ENCODE data around the gene ACBD4.

The ACBD4 gene

DNA sequence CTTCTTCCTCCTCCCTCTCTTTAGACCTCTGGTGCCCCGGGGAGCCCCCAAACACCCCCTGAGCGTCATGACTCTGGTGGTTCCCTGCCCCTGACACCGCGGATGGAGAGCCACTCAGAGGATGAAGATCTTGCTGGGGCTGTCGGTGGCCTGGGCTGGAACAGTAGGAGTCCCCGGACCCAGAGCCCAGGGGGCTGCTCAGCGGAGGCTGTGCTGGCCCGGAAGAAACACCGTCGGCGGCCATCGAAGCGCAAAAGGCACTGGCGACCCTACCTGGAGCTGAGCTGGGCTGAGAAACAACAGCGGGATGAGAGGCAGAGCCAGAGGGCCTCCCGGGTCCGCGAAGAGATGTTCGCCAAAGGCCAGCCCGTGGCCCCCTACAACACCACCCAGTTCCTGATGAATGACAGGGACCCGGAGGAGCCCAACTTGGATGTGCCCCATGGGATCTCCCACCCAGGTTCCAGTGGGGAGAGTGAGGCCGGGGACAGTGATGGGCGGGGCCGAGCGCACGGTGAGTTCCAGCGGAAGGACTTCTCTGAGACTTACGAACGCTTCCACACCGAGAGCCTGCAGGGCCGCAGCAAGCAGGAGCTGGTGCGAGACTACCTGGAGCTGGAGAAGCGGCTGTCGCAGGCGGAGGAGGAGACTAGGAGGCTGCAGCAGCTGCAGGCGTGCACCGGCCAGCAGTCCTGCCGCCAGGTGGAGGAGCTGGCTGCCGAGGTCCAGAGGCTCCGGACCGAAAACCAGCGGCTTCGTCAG is 33.7 kb downstream of the ACBD4 start:
- no peak overlapping the region; the same call in 1 of the 2 replicates for H3K27ac ChIP-seq (ENCODE audit: low read depth, low read length)
- no peaks in the 10 kb centered on the region for H3K27me3 ChIP-seq (ENCODE audit: insufficient read depth, low read length)
- WGBS = 93% methylated on average over 43 of the region's 43 CpGs
- peaks cover 30% of the 10 kb centered on the region for H3K4me1 ChIP-seq (ENCODE audit: insufficient read depth, low read length)
- no peak overlapping the region for H3K9ac ChIP-seq (ENCODE audit: low read depth, low read length)
- no peak overlapping the region for H3K4me3 ChIP-seq (ENCODE audit: low read length)
- peaks cover 9% of the 10 kb centered on the region; the same call in 1 of the 2 replicates for H3K36me3 ChIP-seq (ENCODE audit: insufficient read depth, low read length)
- no peaks in the 10 kb centered on the region for H3K9me3 ChIP-seq (ENCODE audit: insufficient read depth, low read depth, low read length)

DNA sequence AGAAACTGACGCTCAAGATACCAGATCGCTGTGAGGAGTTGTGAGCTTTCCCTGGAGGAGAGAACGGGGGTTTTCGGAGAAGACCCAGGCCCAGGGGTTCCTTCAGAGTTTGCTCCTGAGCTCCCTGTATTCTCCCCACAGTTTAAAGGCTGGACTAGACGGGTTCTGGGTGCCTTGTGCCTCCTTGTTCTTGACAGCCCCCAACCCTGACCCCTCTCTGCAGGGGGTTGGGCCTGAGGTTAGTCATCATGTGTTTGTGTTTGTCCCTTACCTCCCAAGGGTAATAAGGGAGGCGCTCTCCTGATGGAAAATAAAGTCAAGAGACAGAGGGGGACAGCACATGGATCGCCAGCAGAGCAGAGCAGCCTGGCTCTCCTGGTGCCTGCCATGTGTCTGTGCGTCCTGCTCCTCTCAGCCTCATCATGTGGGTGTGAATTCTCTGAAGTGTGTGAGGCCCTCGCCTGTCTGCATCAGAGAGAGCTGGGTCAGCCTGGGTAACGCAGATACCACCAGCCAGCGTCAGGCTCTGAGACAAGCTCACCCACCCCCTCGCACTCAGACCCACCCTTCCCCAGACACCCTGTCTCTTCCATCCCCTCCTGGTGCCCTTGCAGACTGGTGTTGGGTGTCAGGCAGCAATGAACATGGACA is 34.9 kb downstream of the ACBD4 start:
- H3K9ac ChIP-seq (ENCODE audit: low read depth, low read length) = peak overlapping the region; percentile 27; the same call in 1 of the 2 replicates
- no peaks in the 10 kb centered on the region for H3K9me3 ChIP-seq (ENCODE audit: insufficient read depth, low read depth, low read length)
- H3K27me3 ChIP-seq (ENCODE audit: insufficient read depth, low read length) = no peaks in the 10 kb centered on the region
- 82% methylated on average over 12 of the region's 12 CpGs for WGBS
- H3K27ac ChIP-seq (ENCODE audit: low read depth, low read length) = peak overlapping the region; percentile 92; the same call in 1 of the 2 replicates
- peaks cover 5% of the 10 kb centered on the region; the same call in 1 of the 2 replicates for H3K36me3 ChIP-seq (ENCODE audit: insufficient read depth, low read length)
- H3K4me1 ChIP-seq (ENCODE audit: insufficient read depth, low read length) = peaks cover 30% of the 10 kb centered on the region
- H3K4me3 ChIP-seq (ENCODE audit: low read length) = no peak overlapping the region

DNA sequence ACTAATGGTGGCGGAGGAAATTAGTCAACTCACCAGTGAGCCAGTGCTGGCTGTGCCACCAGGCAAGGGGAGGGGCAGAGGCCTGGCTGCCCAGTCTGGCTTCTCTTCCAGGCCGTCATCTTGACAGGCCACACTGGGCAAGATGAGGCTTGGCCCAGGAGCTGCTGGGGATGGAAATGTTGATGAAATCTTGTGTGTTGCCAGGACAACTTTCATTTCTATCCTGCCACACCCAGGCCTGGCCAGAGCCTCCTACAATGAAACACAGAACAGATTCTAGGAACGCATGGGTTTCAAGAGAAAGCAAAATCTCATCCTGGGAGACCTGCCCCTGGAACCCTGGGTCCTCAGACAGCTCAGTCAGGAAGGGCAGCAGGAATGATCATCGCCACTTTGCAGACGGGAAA is 35.4 kb downstream of the ACBD4 start:
- Histone ChIP-seq H3K27me3 (ENCODE audit: insufficient read depth, low read length) (no peaks in the 10 kb centered on the region), H3K9me3 (ENCODE audit: insufficient read depth, low read depth, low read length) (no peaks in the 10 kb centered on the region), H3K4me1 (ENCODE audit: insufficient read depth, low read length) (peaks cover 30% of the 10 kb centered on the region), H3K27ac (ENCODE audit: low read depth, low read length) (peak overlapping the region; percentile 92), H3K9ac (ENCODE audit: low read depth, low read length) (peak overlapping the region; percentile 53), H3K4me3 (ENCODE audit: low read length) (no peak overlapping the region), H3K36me3 (ENCODE audit: insufficient read depth, low read length) (peaks cover 5% of the 10 kb centered on the region; the same call in 1 of the 2 replicates)
- WGBS = 87% methylated on average over 5 of the region's 5 CpGs

DNA sequence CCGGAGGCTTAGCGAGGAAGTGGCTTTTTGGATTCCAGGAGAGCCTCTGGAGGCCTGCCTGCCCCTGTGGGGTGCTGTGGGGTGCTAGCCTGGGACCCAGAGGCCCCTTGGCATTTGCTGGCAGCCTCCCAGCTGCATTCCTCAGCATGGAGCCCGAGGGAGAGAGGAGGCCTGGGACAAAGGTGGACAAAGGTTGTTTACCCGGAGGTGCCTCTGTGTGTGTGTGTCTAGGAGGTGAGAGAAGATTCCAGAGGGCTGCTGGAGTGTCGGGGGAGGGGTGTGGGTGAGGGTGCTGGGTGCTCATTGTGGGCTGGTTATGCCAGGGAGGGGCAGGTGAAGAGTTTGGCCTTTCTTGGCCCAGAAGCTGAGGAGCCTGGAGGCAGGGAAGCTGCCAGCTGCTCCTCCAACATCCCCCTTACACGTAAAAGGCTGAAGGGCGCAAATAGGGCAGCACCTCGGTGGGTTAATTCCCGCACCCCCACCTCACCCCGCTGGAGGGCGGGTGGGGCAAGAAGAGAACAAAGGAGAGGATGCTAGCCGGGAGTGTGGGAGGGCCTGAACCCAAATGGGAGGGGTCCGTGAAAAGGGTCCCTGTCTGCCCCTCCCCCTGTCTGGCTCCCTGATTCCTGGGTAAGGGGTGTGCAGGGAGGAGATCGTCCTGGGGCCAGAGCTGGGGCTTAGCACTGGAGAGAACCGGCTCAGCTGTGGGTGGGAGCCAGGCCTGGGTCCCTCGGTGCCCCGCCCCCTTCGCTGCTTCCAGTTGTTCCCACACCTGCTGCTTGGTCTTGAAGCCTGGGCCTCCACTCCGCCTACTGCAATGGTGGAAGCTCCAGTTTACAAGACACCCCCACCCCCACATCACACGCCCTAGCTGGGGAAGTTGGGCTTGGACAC is 36.1 kb downstream of the ACBD4 start:
- WGBS = 33% methylated on average over 20 of the region's 20 CpGs
- no peaks in the 10 kb centered on the region for H3K9me3 ChIP-seq (ENCODE audit: insufficient read depth, low read depth, low read length)
- no peaks in the 10 kb centered on the region for H3K27me3 ChIP-seq (ENCODE audit: insufficient read depth, low read length)
- H3K4me1 ChIP-seq (ENCODE audit: insufficient read depth, low read length) = peaks cover 30% of the 10 kb centered on the region
- peaks cover 5% of the 10 kb centered on the region; the same call in 1 of the 2 replicates for H3K36me3 ChIP-seq (ENCODE audit: insufficient read depth, low read length)
- peak overlapping the region; percentile 92 for H3K27ac ChIP-seq (ENCODE audit: low read depth, low read length)
- H3K4me3 ChIP-seq (ENCODE audit: low read length) = no peak overlapping the region; the same call in 1 of the 2 replicates
- H3K9ac ChIP-seq (ENCODE audit: low read depth, low read length) = peak overlapping the region; percentile 53

DNA sequence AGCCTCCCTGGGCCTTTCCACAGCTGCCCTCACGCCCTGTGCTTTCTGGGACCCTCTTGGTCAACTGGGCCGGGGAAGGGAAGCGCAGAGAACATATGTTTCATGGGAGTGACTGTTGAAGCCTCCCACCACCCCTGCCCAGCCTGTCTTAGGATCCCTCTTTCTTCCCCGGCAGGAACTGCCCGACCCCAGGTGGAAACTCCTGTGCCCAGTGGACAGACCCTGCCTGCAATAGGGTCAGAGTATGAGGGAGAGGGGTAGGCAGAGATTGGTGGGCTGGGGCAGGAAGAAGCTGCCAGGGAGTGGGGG is 36.7 kb downstream of the ACBD4 start:
- peaks cover 30% of the 10 kb centered on the region for H3K4me1 ChIP-seq (ENCODE audit: insufficient read depth, low read length)
- H3K27me3 ChIP-seq (ENCODE audit: insufficient read depth, low read length) = no peaks in the 10 kb centered on the region
- H3K27ac ChIP-seq (ENCODE audit: low read depth, low read length) = peak overlapping the region; percentile 92
- no peaks in the 10 kb centered on the region for H3K9me3 ChIP-seq (ENCODE audit: insufficient read depth, low read depth, low read length)
- H3K9ac ChIP-seq (ENCODE audit: low read depth, low read length) = peak overlapping the region; percentile 53
- peaks cover 5% of the 10 kb centered on the region; the same call in 1 of the 2 replicates for H3K36me3 ChIP-seq (ENCODE audit: insufficient read depth, low read length)
- WGBS = 63% methylated on average over 5 of the region's 5 CpGs
- H3K4me3 ChIP-seq (ENCODE audit: low read length) = no peak overlapping the region; the same call in 1 of the 2 replicates

DNA sequence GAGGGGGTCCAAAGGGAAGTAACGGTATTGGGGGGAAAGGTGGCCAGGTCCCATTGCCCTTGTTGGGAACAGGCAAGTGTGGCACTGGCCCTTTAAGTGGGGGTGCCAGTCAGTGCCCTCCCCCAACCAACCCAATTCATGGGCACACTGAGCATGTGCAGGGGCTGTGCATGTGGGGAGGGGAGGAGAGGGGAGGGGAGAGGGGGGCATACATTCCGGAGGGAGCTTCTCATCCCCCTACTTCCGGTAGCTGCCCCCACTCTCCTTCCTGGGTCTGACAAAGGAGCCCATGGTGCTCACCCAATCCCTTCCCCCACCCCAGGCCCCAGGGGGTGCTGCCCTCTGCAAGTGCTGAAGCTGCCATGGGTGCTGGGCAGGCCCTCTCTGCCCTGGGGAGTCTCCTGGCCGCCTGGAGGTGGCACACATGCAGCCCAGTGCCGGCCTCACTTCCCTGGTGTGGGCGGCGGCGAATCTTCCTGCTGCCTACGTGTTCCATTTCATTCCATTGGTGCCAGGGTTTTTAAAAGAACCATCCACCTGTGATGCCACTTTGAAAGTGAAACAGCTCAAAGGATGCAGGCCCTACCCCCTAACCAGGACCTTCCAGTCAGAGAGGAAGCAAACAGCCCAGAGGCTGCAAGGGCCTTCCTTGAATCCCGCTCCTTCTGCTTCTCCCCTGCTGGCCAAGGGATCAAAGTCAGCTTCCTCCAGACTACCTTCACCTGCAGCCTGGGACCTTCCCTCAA is 37.2 kb downstream of the ACBD4 start:
- Histone ChIP-seq H3K36me3 (ENCODE audit: insufficient read depth, low read length) (peaks cover 5% of the 10 kb centered on the region; the same call in 1 of the 2 replicates), H3K27me3 (ENCODE audit: insufficient read depth, low read length) (no peaks in the 10 kb centered on the region), H3K4me1 (ENCODE audit: insufficient read depth, low read length) (peaks cover 30% of the 10 kb centered on the region), H3K9me3 (ENCODE audit: insufficient read depth, low read depth, low read length) (no peaks in the 10 kb centered on the region), H3K9ac (ENCODE audit: low read depth, low read length) (peak overlapping the region; percentile 53; the same call in 1 of the 2 replicates), H3K27ac (ENCODE audit: low read depth, low read length) (peak overlapping the region; percentile 92), H3K4me3 (ENCODE audit: low read length) (no peak overlapping the region; the same call in 1 of the 2 replicates)
- 41% methylated on average over 10 of the region's 10 CpGs for WGBS

DNA sequence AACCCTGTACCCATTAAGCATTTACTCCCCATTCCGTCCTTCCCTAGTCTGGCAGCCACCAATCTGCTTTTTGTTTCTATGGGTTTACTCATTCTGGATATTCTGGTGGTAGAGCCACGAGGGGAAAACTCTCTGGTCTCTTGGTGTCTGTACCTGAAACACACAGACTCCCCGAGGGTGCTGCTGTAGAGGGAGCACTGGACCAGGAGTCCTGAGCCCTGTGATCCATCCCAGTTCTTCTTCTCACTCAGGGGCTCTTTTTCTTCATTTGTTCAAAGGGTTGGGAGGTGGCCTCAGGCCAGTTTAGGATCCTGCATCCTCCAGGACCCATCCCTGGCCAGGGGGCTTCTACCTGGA is 40.2 kb downstream of the ACBD4 start:
- no peak overlapping the region for H3K27ac ChIP-seq (ENCODE audit: low read depth, low read length)
- WGBS = 91% methylated on average over 3 of the region's 3 CpGs
- peaks cover 24% of the 10 kb centered on the region for H3K4me1 ChIP-seq (ENCODE audit: insufficient read depth, low read length)
- no peak overlapping the region for H3K4me3 ChIP-seq (ENCODE audit: low read length)
- no peaks in the 10 kb centered on the region for H3K9me3 ChIP-seq (ENCODE audit: insufficient read depth, low read depth, low read length)
- no peak overlapping the region for H3K9ac ChIP-seq (ENCODE audit: low read depth, low read length)
- no peaks in the 10 kb centered on the region for H3K36me3 ChIP-seq (ENCODE audit: insufficient read depth, low read length)
- H3K27me3 ChIP-seq (ENCODE audit: insufficient read depth, low read length) = no peaks in the 10 kb centered on the region

DNA sequence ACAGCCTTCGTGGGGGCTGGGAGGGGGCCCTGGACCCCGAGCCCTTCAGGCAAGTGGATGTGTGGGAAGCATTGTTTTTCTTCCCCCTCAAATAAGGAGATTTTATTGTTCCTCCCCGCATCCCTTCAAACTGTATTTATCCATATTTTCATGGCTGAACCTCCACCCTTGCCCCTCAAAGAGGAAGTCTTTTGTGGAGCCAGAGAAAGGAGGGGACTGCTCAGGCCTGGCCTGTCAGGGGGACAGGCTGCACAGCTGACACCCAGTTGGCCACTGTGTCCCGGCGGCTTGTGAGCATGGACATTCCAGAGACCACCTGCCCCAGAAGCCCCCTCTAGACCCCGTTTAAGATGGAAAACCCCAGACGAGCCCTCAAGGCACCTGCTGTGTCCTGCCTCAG is 42.1 kb downstream of the ACBD4 start:
- peaks cover 6% of the 10 kb centered on the region for H3K4me1 ChIP-seq (ENCODE audit: insufficient read depth, low read length)
- no peak overlapping the region for H3K4me3 ChIP-seq (ENCODE audit: low read length)
- 88% methylated on average over 6 of the region's 7 CpGs for WGBS
- no peaks in the 10 kb centered on the region for H3K27me3 ChIP-seq (ENCODE audit: insufficient read depth, low read length)
- H3K9ac ChIP-seq (ENCODE audit: low read depth, low read length) = no peak overlapping the region
- H3K36me3 ChIP-seq (ENCODE audit: insufficient read depth, low read length) = no peaks in the 10 kb centered on the region
- no peak overlapping the region for H3K27ac ChIP-seq (ENCODE audit: low read depth, low read length)
- no peaks in the 10 kb centered on the region for H3K9me3 ChIP-seq (ENCODE audit: insufficient read depth, low read depth, low read length)

DNA sequence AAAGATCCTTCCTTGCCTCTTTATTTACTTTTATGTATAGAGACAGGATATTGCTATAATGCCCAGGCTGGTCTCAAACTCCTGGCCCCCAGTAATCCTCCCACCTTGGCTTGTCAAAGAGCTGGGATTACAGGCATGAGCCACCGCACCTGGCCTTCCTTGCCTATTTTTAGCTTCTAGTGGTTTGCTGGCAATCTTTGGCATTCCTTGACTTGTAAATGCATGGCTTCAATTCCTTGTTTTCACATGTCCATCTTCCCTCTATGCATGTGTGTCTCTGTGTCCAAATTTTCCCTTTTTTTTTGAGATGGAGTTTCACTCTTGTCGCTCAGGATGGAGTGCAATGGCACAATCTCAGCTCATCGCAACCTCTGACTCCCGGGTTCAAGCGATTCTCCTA is 48.7 kb downstream of the ACBD4 start:
- 96% methylated on average over 5 of the region's 5 CpGs for WGBS
- H3K27ac ChIP-seq (ENCODE audit: low read depth, low read length) = no peak overlapping the region

DNA sequence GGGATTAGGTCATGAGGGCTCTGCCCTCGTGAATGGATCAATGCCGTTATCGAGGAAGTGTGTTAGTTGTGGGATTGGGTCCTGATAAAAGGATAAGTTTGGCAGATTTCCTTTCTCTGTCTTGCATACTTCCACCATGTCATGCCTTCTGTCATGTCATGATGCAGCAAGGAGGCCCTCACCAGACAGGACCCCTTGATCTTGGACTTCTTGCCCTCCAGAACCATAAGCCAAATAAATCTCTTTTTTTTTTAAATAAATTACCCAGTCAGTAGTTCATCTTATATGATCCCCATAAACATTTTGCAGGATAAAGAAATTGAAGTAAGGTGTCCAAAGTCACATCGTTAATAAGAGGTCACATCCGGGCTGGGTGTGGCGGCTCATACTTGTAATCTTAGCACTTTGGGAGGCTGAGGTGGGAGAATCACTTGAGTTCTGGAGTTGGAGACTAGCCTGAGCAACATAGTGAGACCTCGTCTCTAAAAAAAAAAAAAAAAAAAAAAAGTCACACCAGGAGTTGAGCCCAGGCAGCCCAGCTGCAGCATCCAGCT is 51.4 kb downstream of the ACBD4 start:
- Histone ChIP-seq H3K9ac (ENCODE audit: low read depth, low read length) (no peak overlapping the region), H3K4me1 (ENCODE audit: insufficient read depth, low read length) (no peaks in the 10 kb centered on the region), H3K27me3 (ENCODE audit: insufficient read depth, low read length) (no peaks in the 10 kb centered on the region), H3K9me3 (ENCODE audit: insufficient read depth, low read depth, low read length) (0 out of 2 replicates have a peak, but pooled peaks cover 4% of the 10 kb centered on the region), H3K36me3 (ENCODE audit: insufficient read depth, low read length) (no peaks in the 10 kb centered on the region), H3K4me3 (ENCODE audit: low read length) (no peak overlapping the region), H3K27ac (ENCODE audit: low read depth, low read length) (no peak overlapping the region)
- 93% methylated on average over 6 of the region's 7 CpGs for WGBS

More for the DNA sequence above, 48.7 kb downstream of the ACBD4 start:
- no peaks in the 10 kb centered on the region for H3K9me3 ChIP-seq (ENCODE audit: insufficient read depth, low read depth, low read length)
- H3K9ac ChIP-seq (ENCODE audit: low read depth, low read length) = no peak overlapping the region
- H3K36me3 ChIP-seq (ENCODE audit: insufficient read depth, low read length) = no peaks in the 10 kb centered on the region
- no peak overlapping the region for H3K4me3 ChIP-seq (ENCODE audit: low read length)
- H3K27me3 ChIP-seq (ENCODE audit: insufficient read depth, low read length) = no peaks in the 10 kb centered on the region
- H3K4me1 ChIP-seq (ENCODE audit: insufficient read depth, low read length) = no peaks in the 10 kb centered on the region
